HG03060 (cell line): ENCODE data around the gene SNX3.

Experiments used
- ATAC-seq: cut with Tn5 transposase; IDR thresholded peaks from one replicate; pipeline ENCODE4 v1.9.1; 2021; ENCODE audit warnings: low read depth, moderate number of reproducible peaks; ENCODE audit not compliant: unreplicated experiment

The SNX3 gene

GRCh38 chr6:108171918-108172516 lies 88.8 kb downstream of the SNX3 start:
- no peak for ATAC-seq

DNA sequence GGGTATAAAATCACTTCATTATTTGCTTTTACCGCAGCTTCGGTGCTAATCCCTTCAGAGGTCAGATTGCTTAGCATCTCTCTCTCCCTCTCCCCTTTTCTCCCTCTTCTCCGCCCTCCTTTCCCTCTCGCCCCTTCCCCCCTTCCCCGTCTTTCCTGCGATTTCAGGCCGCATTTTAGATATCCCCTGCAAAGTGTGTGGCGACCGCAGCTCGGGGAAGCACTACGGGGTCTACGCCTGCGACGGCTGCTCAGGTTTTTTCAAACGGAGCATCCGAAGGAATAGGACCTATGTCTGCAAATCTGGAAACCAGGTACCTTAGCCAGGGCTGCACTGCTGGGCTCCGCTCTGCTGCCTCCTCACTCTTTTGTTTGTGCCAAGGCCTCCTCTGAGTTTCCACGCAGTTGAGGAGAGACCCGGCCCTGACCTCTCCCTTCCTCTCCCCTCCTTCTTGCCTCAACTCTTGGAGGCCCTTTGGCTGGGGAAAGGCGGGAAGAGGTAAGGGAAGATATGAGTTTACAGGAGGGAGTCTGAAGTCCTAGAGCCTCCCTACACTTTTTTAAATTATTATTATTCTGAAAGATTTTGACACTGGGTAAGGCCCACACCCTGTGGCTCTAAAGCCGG lies 89.4 kb downstream of the SNX3 start:
- ATAC-seq = no peak

DNA sequence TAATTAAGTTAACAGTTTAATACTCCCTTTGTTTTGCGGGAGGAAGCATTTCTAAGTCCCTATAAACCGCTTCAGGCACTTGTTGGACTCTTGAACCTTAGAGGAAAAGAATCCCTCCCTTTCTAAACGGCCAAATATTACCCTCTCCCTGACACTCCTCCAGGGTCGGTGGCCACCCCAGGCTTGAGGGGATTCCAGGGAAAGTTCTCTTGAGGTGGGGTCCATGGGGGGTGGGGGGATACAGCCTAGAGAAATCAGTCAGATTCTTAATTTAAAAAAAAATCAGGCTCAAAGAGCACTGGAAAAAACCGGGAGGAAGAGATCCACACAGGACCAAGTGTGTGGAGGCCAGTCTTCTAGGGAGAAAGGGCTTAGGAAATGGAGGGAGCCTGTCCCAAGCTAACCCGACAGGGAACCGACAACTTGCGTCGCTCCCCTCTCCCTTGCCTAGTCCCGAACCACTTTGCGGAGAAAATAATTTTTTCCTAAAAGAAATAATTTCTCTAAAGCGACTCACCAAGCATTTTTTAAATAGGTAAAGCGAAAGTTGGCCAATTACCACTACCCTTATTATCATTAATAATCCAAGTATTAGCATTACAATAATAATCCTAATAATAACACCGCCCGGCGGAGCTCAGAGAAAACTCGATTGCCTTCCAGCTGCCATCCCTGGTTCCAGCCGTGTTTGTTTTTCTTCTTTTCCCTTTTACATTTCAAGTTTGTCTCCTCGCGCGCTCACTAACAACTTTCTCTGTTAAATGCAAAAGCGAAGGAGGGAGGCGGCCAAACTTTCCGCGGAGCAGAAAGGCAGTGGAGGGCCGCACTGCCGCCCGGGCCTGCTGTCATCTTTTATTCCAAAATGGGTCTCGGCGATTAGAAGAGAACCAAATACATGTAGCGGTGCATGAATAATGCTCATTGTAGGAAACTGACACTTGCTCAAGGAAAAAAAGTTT lies 90.2 kb downstream of the SNX3 start:
- ATAC-seq = no peak

DNA sequence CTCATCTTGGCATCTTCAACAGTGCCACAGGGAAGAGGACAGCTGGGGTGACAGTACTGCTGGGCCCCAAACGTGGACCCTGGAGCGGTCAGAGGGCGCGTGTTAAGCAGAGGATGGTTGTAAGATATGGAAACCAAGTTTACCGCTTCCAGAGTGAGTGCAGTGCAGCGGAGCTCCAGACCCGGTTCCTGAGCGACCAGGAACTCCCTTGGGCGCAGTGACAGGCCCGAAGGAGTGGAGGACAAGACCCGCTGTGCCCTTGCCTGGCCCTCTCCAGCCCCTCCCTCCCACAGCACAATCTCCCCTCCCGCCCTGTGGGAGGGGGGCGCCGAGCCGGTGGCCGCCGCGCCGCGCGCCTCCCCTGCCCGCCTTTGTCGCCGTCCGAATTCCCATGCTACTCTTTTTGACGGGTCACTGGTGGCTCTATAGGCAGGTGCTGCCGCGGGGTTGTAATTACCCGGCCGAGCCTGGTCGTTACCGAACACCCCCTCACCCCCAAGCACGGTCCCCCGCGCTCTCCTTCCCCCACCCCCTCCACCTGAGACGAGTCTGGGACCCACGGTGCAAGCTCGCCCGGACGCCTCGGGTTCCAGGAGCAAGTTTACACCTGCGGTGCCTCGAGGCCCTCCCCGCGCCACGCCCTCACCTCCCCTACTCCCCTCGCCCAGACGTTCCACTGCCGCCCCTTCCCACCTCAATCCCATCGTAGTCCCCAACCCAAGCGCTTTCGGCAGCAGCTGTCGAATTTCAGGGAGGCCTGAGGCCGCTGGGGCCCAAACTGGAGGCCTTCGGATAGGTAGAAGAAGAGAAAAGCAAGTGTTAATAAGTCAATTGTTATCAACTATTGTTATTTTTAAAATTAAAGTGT lies 91.1 kb downstream of the SNX3 start:
- ATAC-seq = no peak

DNA sequence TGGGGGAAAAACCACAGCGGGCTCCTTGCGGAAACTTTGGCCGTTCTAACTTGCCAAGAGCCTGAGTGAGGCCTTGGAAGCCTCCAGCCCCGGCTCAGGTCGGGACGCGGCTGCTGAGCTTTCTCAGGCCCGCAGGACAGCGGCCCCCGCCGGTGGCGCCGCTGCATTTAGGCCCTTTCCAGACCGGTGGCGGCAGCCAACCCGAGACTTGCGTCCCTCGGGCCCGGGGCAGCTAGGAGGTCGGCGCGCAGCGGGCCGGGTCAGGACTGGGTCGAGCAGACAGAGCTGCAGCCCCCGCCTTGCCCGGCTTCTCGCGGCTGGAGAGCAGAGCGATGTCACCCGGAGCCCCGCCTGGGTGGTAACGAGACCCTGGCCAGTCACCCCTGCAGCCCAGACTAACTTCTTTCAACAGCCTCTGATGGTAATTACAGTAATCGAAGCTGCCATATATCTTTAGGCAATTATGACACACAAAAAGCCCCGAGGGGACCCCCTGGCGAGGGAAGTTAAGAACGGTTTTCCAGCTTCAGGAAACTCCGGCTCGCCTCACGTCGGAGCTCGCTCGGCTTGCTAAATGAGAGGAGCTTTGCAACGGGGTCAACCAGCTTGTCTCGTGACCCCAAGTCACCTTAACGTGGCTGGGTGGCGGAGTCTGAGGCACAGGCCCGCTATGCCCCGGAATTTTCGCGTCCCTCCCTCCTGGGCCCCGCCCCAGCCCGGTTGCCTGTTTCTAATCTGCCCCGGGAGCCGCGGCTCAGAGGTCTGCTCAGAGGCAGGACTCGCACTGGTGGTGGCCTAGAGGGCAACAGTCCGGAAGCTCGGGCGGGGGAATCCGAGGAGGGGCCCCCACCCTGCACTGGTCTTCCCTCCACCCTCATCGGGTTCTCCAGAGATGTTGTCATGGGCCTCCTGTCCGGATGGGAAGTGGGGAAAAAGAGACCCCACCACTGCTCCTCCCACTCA lies 92.1 kb downstream of the SNX3 start:
- ATAC-seq = no peak

DNA sequence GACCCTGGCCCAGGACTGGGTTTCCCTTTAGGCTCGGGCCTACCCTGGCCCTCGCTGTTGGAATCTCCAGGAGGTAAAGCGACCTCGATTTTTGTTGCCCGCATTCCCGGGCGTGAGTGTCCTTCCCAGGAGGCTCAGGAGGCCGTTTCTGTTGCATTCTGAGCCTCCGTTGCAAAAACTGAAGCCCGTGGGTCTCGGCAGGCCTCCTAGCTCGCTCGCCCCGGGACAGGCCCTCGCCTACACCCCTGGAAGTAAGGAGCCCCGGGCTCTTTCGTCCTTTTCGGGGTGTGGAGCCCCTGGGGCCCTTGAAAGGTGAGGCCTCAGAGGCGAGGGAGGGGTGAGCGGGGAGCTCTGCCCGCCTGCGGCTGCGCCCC lies 92.8 kb downstream of the SNX3 start:
- ATAC-seq = no peak

DNA sequence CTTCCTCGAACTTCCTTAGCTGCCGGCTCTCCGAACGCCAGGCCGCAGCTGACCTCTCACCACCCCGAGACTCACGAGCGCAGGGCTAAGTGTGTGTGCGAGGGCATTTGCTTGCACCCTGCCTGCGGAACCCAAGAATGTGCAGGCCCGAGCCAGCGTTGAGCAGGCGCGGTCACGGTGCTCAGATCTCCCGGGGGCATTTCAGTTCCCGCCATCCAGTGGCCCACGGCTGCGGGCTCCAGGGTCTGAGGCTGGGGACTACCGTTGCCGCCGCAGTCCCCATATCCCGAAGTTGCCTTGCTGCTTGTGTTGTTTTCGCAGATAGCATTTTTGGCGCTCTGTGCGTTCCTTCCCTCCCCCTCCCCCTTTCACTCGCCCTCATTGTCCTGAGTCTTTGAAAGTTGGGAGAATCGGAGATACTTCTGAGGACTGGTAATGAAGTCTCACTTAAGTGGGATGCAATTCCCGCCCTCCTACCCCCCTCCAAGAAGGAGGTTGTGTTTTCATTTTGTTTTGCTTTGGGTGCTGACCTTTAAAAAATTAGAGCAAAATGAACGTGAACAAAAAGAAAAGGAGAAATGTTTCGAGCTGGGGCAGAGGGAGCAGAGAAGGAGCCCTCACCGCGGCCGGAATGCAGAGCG lies 93.3 kb downstream of the SNX3 start:
- no peak for ATAC-seq

GRCh38 chr6:108166664-108167448 lies 94.0 kb downstream of the SNX3 start:
- ATAC-seq = no peak

DNA sequence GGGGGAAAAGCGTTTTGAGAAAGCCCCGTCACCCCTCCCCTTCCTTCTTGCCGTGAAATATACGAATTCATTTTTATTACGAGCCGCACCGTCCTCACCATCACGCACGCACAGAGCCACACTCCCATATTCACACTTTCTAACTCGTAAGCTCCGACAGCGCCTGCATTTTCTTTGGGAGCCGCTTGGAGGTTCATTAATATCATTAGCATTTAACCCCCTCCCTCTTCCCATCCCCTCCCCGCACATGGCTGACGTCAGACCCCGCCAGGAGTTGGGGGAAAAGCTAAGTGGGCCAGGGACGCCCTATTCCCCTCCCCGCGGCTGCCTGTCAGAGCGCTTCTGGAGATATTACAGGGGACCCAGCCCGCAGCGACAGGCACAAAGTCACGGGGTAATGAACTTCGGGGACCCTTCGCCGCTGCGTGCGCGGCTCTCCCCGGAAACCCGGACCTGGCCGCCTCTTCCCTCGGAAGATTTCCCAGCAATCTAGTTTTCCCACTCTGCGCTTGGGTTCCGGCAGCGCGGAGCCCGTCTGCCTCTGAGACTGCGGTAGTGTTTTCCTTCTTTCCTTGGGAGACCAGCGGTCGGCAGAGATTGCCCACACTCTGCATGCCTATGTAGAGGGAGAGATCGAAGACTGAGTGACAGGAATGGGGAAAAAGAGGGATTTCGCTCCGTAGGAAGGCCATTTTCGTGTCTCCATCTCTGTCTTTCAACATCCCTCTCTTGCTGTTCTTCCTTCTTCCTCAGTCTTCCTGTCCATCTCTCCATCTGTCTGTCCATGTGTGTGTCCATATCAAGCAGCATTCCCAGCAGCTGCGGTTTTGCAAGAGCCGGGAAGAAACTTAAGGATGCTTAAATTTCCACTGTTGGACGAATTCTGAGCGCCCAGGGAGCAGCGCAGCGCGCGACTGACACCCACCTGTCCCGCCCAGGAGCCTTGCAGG lies 94.9 kb downstream of the SNX3 start, which contains the start of gene NR2E1:
NR2E1 (plus strand) TSS at position 309 of the 950 bp plus-strand sequence. CDS start 744 bp downstream, outside the sequence.
- no peak for ATAC-seq

- ATAC-seq = no peak
Measured at GRCh38 chr6:108164815-108165706, 95.8 kb downstream of the SNX3 start.

DNA sequence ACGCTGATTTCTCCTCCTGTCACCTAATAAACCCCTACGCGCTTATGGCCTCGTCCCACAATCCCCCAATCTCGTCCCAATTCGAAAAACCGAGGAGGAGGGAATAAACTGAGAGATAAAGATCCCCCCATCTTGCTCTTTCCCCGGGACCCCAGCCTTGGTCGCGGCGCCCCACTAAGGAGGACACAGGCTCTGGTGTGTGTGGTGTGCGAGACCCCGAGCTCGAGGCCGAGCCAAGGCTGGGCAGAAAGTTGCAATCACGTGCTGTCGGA lies 96.4 kb downstream of the SNX3 start:
- no peak for ATAC-seq

DNA sequence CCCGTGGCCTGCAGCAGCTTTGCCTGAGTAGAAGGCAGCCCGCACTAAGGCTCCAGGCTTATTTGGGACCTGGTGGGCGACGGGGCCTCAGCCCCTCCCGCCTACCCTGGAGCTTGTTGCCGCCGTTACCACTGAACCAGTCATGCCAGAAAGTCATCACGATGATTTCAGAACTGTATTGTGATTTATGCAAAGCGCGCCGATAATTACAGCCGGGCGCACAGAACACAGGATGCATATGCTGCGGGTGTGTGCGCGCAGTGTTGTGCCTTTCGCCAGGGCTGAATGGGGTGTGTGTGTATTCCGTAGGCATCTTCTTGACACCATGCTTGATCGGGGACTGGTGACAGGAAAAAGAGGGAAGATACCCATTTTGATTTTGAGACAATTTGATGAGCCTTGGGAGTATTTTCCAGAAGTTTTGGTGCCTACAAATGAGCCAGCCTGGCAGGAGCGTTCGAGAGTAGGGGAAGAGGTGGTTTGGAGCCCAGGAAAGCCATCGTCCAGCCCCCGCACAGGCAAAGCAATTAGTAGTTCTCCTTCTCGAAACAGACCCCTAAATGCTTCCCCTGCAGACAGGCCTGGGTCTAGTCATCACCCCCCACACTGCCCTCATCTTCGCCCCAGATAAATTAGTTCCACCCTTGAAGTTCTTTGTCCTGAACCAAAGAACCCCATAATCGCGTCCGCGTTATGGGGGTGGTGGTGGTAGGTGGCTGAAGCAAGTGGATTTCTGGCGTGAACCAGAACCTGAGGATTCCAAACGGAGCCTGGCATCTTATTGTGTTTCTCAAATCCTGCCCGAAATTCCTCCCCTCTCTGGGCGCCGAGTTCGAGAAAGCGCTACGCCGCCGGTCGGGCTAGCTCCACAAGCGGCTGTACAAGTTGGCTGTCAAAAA lies 96.9 kb downstream of the SNX3 start:
- ATAC-seq = no peak

DNA sequence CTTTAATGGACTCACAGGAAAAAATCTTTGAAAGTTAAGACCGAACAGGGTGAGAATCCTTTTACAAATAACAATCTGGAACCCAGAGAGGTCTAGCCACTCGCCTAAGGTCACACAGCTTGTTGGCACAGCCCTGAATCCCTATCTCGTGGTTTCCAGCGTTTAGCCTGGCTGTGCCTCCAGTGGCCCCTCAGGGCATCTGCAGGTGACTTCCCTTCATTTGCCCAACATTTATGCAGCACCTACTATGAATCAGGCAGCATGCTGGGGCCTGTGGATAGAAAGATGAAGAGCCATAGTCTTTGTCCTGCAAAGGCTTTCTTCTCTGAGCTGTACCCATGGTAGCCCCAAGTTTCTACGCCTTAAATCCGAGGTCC lies 97.6 kb downstream of the SNX3 start:
- no peak for ATAC-seq

GRCh38 chr6:108161724-108162282 lies 99.0 kb downstream of the SNX3 start:
- ATAC-seq = no peak
